ENCODE measurements around the gene TMEM18.

The TMEM18 gene

GRCh38 chr2:671787-672605, 5.2 kb downstream of the TMEM18 start:
- Mint-ChIP-seq H3K27me3 (no peaks in the 10 kb centered on the region), H3K36me3 (peaks cover 9% of the 10 kb centered on the region), H3K4me1 (ENCODE audit: low read depth) (peaks cover 42% of the 10 kb centered on the region), H3K27ac (no peak overlapping the region), H3K4me3 (no peak overlapping the region), H3K9me3 (ENCODE audit: low read depth) (no peaks in the 10 kb centered on the region)

DNA sequence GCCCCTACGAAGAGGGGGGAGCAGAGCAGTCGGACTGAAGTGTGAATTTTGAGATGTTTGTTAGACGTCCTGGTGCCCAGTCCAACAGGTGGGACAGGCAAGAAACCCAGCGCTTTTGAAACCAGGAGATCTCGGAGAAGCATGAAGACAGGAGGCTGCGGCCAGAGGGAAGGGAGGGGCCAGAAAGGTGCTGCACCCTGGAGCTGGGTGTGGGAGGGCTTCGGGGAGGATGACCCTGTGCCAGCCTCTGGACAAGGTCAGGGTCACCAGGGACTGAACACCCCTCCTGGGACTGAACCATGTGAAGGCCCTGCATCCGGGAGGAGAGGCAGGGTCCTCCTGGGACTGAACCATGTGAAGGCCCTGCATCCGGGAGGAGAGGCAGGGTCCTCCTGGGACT, 6.1 kb downstream of the TMEM18 start:
- H3K27ac Mint-ChIP-seq, result no peak overlapping the region
- H3K4me1 Mint-ChIP-seq (ENCODE audit: low read depth), result peaks cover 37% of the 10 kb centered on the region
- H3K4me3 Mint-ChIP-seq, result no peak overlapping the region
- no peaks in the 10 kb centered on the region for H3K27me3 Mint-ChIP-seq
- H3K9me3 Mint-ChIP-seq (ENCODE audit: low read depth), result no peaks in the 10 kb centered on the region
- H3K36me3 Mint-ChIP-seq, result peaks cover 9% of the 10 kb centered on the region

DNA sequence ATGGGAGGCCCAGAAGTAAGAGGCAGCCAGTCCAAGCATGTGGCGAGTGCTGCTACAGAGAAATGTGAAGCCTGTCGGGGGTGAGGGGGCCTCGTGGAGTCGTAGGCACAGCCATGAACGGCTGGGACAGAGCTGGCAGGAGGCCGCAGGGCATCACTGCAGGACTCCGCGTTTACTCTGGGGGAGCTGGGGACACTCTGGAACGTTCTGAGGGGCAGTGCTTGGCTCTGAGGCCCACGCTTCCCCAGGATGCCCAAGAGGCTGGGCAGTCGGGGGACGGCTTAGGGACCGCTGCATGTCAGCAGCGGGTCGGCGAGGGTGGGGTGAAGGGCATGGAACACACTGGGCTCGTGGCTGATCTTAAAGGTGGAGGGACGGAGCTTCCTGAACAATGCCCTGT, 6.6 kb downstream of the TMEM18 start:
- peaks cover 11% of the 10 kb centered on the region for H3K36me3 Mint-ChIP-seq
- H3K9me3 Mint-ChIP-seq (ENCODE audit: low read depth), result peaks cover 2% of the 10 kb centered on the region
- no peak overlapping the region for H3K27ac Mint-ChIP-seq
- H3K4me1 Mint-ChIP-seq (ENCODE audit: low read depth), result peaks cover 34% of the 10 kb centered on the region
- H3K27me3 Mint-ChIP-seq, result no peaks in the 10 kb centered on the region
- H3K4me3 Mint-ChIP-seq, result no peak overlapping the region

- peaks cover 16% of the 10 kb centered on the region for H3K36me3 Mint-ChIP-seq
- H3K4me1 Mint-ChIP-seq (ENCODE audit: low read depth), result peaks cover 34% of the 10 kb centered on the region
- no peak overlapping the region for H3K27ac Mint-ChIP-seq
- no peak overlapping the region for H3K4me3 Mint-ChIP-seq
- H3K27me3 Mint-ChIP-seq, result no peaks in the 10 kb centered on the region
- H3K9me3 Mint-ChIP-seq (ENCODE audit: low read depth), result peaks cover 7% of the 10 kb centered on the region
Observed at GRCh38 chr2:669323-669722, 7.9 kb downstream of the TMEM18 start.

DNA sequence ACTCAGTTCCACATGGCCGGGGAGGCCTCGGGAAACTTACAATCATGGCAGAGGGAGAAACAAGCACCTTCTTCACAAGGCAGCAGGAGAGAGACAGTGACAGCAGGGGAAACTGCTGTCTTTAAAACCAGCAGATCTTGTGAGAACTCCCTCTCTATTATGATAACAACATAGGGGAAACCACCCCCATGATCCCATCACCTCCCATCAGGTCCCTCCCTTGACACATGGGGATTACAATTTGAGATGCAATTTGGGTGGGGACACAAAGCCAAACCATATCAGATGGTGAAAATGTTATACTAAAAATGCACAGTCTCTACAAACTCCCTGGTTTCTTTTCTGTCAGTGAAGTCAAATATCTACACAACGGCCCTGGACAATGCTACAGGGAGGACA, 9.2 kb downstream of the TMEM18 start:
- Mint-ChIP-seq H3K36me3 (peaks cover 21% of the 10 kb centered on the region), H3K27me3 (no peaks in the 10 kb centered on the region), H3K9me3 (ENCODE audit: low read depth) (peaks cover 7% of the 10 kb centered on the region), H3K4me1 (ENCODE audit: low read depth) (peaks cover 39% of the 10 kb centered on the region), H3K4me3 (no peak overlapping the region), H3K27ac (no peak overlapping the region)

- Mint-ChIP-seq H3K9me3 (ENCODE audit: low read depth) (peaks cover 7% of the 10 kb centered on the region), H3K4me1 (ENCODE audit: low read depth) (peaks cover 41% of the 10 kb centered on the region), H3K4me3 (no peak overlapping the region), H3K36me3 (peaks cover 21% of the 10 kb centered on the region), H3K27me3 (no peaks in the 10 kb centered on the region), H3K27ac (no peak overlapping the region)
Observed at GRCh38 chr2:667332-667999, 9.7 kb downstream of the TMEM18 start.

- Mint-ChIP-seq H3K27ac (no peak overlapping the region), H3K36me3 (peaks cover 21% of the 10 kb centered on the region)
Observed at GRCh38 chr2:666441-666840, 10.8 kb downstream of the TMEM18 start.

DNA sequence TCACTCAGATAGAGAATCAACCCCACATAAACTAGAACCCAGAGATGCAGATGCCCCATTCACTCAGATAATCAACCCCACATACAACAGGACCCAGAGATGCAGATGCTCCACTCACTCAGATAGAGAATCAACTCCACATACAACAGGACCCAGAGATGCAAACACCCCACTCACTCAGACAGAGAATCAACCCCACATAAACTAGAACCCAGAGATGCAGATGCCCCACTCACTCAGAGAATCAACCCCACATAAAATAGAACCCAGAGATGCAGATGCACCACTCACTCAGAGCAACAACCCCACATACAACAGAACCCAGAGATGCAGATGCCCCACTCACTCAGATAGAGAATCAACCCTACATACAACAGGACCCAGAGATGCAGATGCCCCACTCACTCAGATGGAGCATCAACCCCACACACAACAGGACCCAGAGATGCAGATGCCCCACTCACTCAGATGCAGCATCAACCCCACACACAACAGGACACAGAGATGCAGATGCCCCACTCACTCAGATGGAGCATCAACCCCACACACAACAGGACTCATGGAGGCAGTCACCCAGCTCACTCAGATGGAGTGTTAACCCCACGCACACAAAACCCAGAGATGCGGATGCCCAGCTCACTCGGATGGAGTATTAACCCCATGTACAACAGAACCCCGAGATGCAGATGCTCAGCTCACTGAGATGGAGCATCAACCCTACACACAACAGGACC, 11.7 kb downstream of the TMEM18 start:
- H3K4me3 Mint-ChIP-seq, result no peak overlapping the region
- H3K36me3 Mint-ChIP-seq, result peaks cover 21% of the 10 kb centered on the region
- no peaks in the 10 kb centered on the region for H3K27me3 Mint-ChIP-seq
- H3K9me3 Mint-ChIP-seq (ENCODE audit: low read depth), result peaks cover 7% of the 10 kb centered on the region
- H3K27ac Mint-ChIP-seq, result no peak overlapping the region
- H3K4me1 Mint-ChIP-seq (ENCODE audit: low read depth), result peaks cover 50% of the 10 kb centered on the region

More at GRCh38 chr2:666441-666840, 10.8 kb downstream of the TMEM18 start:
- no peaks in the 10 kb centered on the region for H3K27me3 Mint-ChIP-seq
- no peak overlapping the region for H3K4me3 Mint-ChIP-seq
- H3K9me3 Mint-ChIP-seq (ENCODE audit: low read depth), result peaks cover 7% of the 10 kb centered on the region
- peaks cover 49% of the 10 kb centered on the region for H3K4me1 Mint-ChIP-seq (ENCODE audit: low read depth)

GRCh38 chr2:664063-664462, 13.1 kb downstream of the TMEM18 start:
- Mint-ChIP-seq H3K27me3 (no peaks in the 10 kb centered on the region), H3K36me3 (peaks cover 17% of the 10 kb centered on the region), H3K4me3 (no peak overlapping the region), H3K9me3 (ENCODE audit: low read depth) (peaks cover 7% of the 10 kb centered on the region), H3K27ac (no peak overlapping the region), H3K4me1 (ENCODE audit: low read depth) (peaks cover 50% of the 10 kb centered on the region)

GRCh38 chr2:663221-663620, 14.0 kb downstream of the TMEM18 start:
- H3K36me3 Mint-ChIP-seq, result peaks cover 17% of the 10 kb centered on the region
- peaks cover 7% of the 10 kb centered on the region for H3K9me3 Mint-ChIP-seq (ENCODE audit: low read depth)
- H3K27me3 Mint-ChIP-seq, result no peaks in the 10 kb centered on the region
- H3K4me3 Mint-ChIP-seq, result no peak overlapping the region
- H3K4me1 Mint-ChIP-seq (ENCODE audit: low read depth), result peaks cover 48% of the 10 kb centered on the region
- H3K27ac Mint-ChIP-seq, result no peak overlapping the region

DNA sequence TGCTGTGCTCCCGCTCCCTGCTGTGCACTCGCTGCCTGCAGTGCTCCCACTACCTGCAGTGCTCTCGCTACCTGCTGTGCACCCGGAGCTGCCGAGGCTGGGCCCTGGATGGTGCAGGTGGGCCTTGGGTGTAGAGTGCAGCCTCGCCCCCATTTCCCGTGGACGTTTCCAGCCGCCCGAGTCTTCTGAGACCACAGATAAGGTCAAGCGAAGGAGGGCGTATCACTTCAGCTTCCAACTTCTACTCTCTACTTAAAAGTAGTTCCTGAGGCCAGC, 15.9 kb downstream of the TMEM18 start:
- Mint-ChIP-seq H3K27ac (no peak overlapping the region), H3K27me3 (no peaks in the 10 kb centered on the region), H3K4me3 (no peak overlapping the region), H3K36me3 (peaks cover 12% of the 10 kb centered on the region), H3K4me1 (ENCODE audit: low read depth) (peaks cover 56% of the 10 kb centered on the region), H3K9me3 (ENCODE audit: low read depth) (peaks cover 7% of the 10 kb centered on the region)

- Mint-ChIP-seq H3K9me3 (ENCODE audit: low read depth) (peaks cover 6% of the 10 kb centered on the region), H3K4me3 (no peak overlapping the region), H3K27me3 (no peaks in the 10 kb centered on the region), H3K27ac (no peak overlapping the region), H3K4me1 (ENCODE audit: low read depth) (peaks cover 61% of the 10 kb centered on the region), H3K36me3 (peaks cover 11% of the 10 kb centered on the region)
Observed at GRCh38 chr2:660586-661359, 16.4 kb downstream of the TMEM18 start.

GRCh38 chr2:660029-660428, 17.2 kb downstream of the TMEM18 start:
- H3K4me1 Mint-ChIP-seq (ENCODE audit: low read depth), result peaks cover 62% of the 10 kb centered on the region
- H3K27me3 Mint-ChIP-seq, result no peaks in the 10 kb centered on the region
- H3K4me3 Mint-ChIP-seq, result no peak overlapping the region
- peaks cover 5% of the 10 kb centered on the region for H3K36me3 Mint-ChIP-seq
- H3K9me3 Mint-ChIP-seq (ENCODE audit: low read depth), result no peaks in the 10 kb centered on the region
- no peak overlapping the region for H3K27ac Mint-ChIP-seq

GRCh38 chr2:658426-658825, 18.8 kb downstream of the TMEM18 start:
- H3K27ac Mint-ChIP-seq, result no peak overlapping the region
- H3K4me3 Mint-ChIP-seq, result no peak overlapping the region
- peaks cover 52% of the 10 kb centered on the region for H3K4me1 Mint-ChIP-seq (ENCODE audit: low read depth)

GRCh38 chr2:657766-658165, 19.4 kb downstream of the TMEM18 start:
- Mint-ChIP-seq H3K27me3 (no peaks in the 10 kb centered on the region), H3K36me3 (no peaks in the 10 kb centered on the region), H3K4me3 (no peak overlapping the region), H3K4me1 (ENCODE audit: low read depth) (peaks cover 48% of the 10 kb centered on the region), H3K27ac (no peak overlapping the region), H3K9me3 (ENCODE audit: low read depth) (no peaks in the 10 kb centered on the region)

More at GRCh38 chr2:658426-658825, 18.8 kb downstream of the TMEM18 start:
- Mint-ChIP-seq H3K9me3 (ENCODE audit: low read depth) (no peaks in the 10 kb centered on the region), H3K36me3 (no peaks in the 10 kb centered on the region), H3K27me3 (no peaks in the 10 kb centered on the region)
